ENCODE measurements around the gene MS4A5. TPM values are rescaled to one million over a fixed set of nuclear protein-coding genes. Genes with fewer than 3 reads are reported as not detected.

The MS4A5 gene
- total RNA-seq, 4 donors from 2014 or later: not detected

GRCh38 chr11:60468829-60469228 is 39.5 kb downstream of the MS4A5 start:
- no peak overlapping the region for H3K4me3 ChIP-seq
- intact Hi-C loops (cut with DNase I): no loop called here
- DNase-seq: no peak

GRCh38 chr11:60469723-60470122 is 40.4 kb downstream of the MS4A5 start:
- WGBS, 2 donors: 52 to 71% methylated on average over 2 of the region's 2 CpGs
- no peak for TF ChIP-seq POLR2A (IDR thresholded peaks at IDR 0.05)
- TF ChIP-seq, protein P1, sequence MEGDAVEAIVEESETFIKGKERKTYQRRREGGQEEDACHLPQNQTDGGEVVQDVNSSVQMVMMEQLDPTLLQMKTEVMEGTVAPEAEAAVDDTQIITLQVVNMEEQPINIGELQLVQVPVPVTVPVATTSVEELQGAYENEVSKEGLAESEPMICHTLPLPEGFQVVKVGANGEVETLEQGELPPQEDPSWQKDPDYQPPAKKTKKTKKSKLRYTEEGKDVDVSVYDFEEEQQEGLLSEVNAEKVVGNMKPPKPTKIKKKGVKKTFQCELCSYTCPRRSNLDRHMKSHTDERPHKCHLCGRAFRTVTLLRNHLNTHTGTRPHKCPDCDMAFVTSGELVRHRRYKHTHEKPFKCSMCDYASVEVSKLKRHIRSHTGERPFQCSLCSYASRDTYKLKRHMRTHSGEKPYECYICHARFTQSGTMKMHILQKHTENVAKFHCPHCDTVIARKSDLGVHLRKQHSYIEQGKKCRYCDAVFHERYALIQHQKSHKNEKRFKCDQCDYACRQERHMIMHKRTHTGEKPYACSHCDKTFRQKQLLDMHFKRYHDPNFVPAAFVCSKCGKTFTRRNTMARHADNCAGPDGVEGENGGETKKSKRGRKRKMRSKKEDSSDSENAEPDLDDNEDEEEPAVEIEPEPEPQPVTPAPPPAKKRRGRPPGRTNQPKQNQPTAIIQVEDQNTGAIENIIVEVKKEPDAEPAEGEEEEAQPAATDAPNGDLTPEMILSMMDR (IDR thresholded peaks at IDR 0.05): no peak
- intact Hi-C loops (cut with DNase I): no loop called here

More at GRCh38 chr11:60468829-60469228, 39.5 kb downstream of the MS4A5 start:
- no peaks in the 10 kb centered on the region for H3K27me3 ChIP-seq
- WGBS, 2 donors: 46 to 52% methylated on average over 2 of the region's 2 CpGs
- H3K36me3 ChIP-seq: no peaks in the 10 kb centered on the region
- TF ChIP-seq, protein P1 (IDR thresholded peaks at IDR 0.05): no peak
- TF ChIP-seq POLR2A (IDR thresholded peaks at IDR 0.05): no peak
- H3K4me1 ChIP-seq: no peaks in the 10 kb centered on the region
- no peak overlapping the region for H3K27ac ChIP-seq
- no peaks in the 10 kb centered on the region for H3K9me3 ChIP-seq

DNA sequence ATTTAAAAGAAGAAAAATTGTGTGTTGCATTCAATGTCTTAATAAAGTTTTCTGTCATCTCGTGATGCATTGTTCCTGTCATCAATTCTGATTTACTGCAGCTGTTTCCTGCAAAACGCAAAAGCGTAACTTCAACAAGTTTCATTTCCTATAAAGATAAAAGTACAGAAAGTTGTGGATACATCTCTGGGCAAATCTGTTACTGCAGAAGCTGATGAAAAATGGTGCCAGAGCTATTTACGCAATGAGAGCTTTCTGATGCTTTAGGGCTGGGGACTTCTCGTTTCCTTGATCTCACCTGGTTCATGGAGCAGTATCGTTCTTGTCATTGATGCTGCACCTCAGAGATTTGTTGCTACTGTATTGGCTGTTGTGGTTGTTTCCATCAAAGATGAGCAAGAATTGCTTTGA is 47.7 kb downstream of the MS4A5 start:
- no peaks in the 10 kb centered on the region for H3K27me3 ChIP-seq
- TF ChIP-seq, protein P1 (IDR thresholded peaks at IDR 0.05): no peak
- TF ChIP-seq POLR2A (IDR thresholded peaks at IDR 0.05): no peak
- H3K27ac ChIP-seq: no peak overlapping the region
- H3K4me3 ChIP-seq: no peak overlapping the region
- WGBS, 2 donors: 43 to 65% methylated on average over 6 of the region's 6 CpGs
- intact Hi-C loops (cut with DNase I): no loop called here
- H3K4me1 ChIP-seq: no peaks in the 10 kb centered on the region
- H3K9me3 ChIP-seq: no peaks in the 10 kb centered on the region
- no peaks in the 10 kb centered on the region for H3K36me3 ChIP-seq
- no peak for DNase-seq

More at GRCh38 chr11:60469723-60470122, 40.4 kb downstream of the MS4A5 start:
- Histone ChIP-seq H3K27me3 (no peaks in the 10 kb centered on the region), H3K4me1 (no peaks in the 10 kb centered on the region), H3K4me3 (no peak overlapping the region), H3K36me3 (no peaks in the 10 kb centered on the region), H3K9me3 (no peaks in the 10 kb centered on the region), H3K27ac (no peak overlapping the region)
- DNase-seq: no peak

- H3K36me3 ChIP-seq: no peaks in the 10 kb centered on the region
- intact Hi-C loops (cut with DNase I): no loop called here
- no peak for DNase-seq
- no peaks in the 10 kb centered on the region for H3K9me3 ChIP-seq
- TF ChIP-seq, protein P1 (IDR thresholded peaks at IDR 0.05): no peak
- no peak for TF ChIP-seq POLR2A (IDR thresholded peaks at IDR 0.05)
- no peaks in the 10 kb centered on the region for H3K27me3 ChIP-seq
- H3K4me1 ChIP-seq: no peaks in the 10 kb centered on the region
- WGBS, 2 donors: 45 to 50% methylated on average over 2 of the region's 2 CpGs
- no peak overlapping the region for H3K4me3 ChIP-seq
- H3K27ac ChIP-seq: no peak overlapping the region
Measured at GRCh38 chr11:60482361-60482760, 53.0 kb downstream of the MS4A5 start.

DNA sequence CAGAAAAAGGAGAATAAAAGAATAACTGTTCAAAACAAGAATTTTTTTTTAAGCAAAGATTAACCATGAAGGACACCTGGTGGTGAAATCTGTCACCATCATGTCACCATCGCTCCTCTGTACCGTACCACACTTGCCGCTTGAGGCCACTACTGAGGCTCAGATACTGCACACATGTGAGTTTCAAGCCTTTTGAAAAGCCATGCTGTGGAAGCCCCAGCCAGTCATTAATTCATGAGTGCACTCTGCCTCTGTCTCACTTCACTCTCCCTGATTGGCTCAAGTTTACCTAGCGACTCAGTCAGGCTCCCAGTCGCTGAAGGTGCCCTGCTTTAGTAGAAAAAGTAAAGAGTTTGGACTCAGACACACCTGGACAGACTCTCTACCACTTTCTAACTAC is 56.6 kb downstream of the MS4A5 start:
- Histone ChIP-seq H3K27me3 (no peaks in the 10 kb centered on the region), H3K4me3 (no peak overlapping the region), H3K9me3 (no peaks in the 10 kb centered on the region), H3K4me1 (no peaks in the 10 kb centered on the region), H3K36me3 (no peaks in the 10 kb centered on the region), H3K27ac (no peak overlapping the region)
- intact Hi-C loops (cut with DNase I): no loop called here
- TF ChIP-seq POLR2A (IDR thresholded peaks at IDR 0.05): no peak
- TF ChIP-seq, protein P1 (IDR thresholded peaks at IDR 0.05): peak in 3 of 6 experiments; percentile 29 to 44 (median 38)
- WGBS, 2 donors: 66 to 87% methylated on average over 5 of the region's 5 CpGs
- no peak for DNase-seq

Data from esophagus squamous epithelium (tissue), 5 donors.